ENCODE results near the gene RAB3B. TPM values are rescaled to one million over a fixed set of nuclear protein-coding genes. Genes with fewer than 3 reads are reported as not detected.

Gene RAB3B
- total RNA-seq, 1 donor from 2014 or later: 20.4 TPM

GRCh38 chr1:51861669-51862068, 128.8 kb downstream of the RAB3B start:
- peaks cover 88% of the 10 kb centered on the region for H3K79me2 ChIP-seq (ENCODE audit: low read depth)

GRCh38 chr1:51859735-51860134, 130.8 kb downstream of the RAB3B start:
- Histone ChIP-seq H3K36me3 (no peaks in the 10 kb centered on the region), H3K9me3 (ENCODE audit: low read depth) (no peaks in the 10 kb centered on the region), H3K79me2 (ENCODE audit: low read depth) (peaks cover 77% of the 10 kb centered on the region), H4K20me1 (ENCODE audit: low read depth) (no peaks in the 10 kb centered on the region), H3K4me2 (no peak overlapping the region), H3F3A (ENCODE audit: low read depth) (no peaks in the 10 kb centered on the region), H3K27ac (no peak overlapping the region), H3K4me3 (no peak overlapping the region), H3K27me3 (no peaks in the 10 kb centered on the region), H3K9ac (no peak overlapping the region), H3K4me1 (no peaks in the 10 kb centered on the region), H2AFZ (replicated peaks) (no peak overlapping the region)
- no peak overlapping the region for H3K4me3 Mint-ChIP-seq
- TF ChIP-seq EZH2 (IDR thresholded peaks at IDR 0.05) (no peak), CTCF (IDR thresholded peaks at IDR 0.05) (no peak), EZH2phosphoT487 (IDR thresholded peaks at IDR 0.05) (no peak)
- no peaks in the 10 kb centered on the region for H3K27me3 Mint-ChIP-seq (ENCODE audit: insufficient read depth, low read depth)
- H3K27ac Mint-ChIP-seq: no peak overlapping the region
- H3K9me3 Mint-ChIP-seq: no peaks in the 10 kb centered on the region
- no peak for DNase-seq (ENCODE audit: low spot score)
- H3K36me3 Mint-ChIP-seq: peaks cover 1% of the 10 kb centered on the region
- H3K4me1 Mint-ChIP-seq: no peaks in the 10 kb centered on the region

More at GRCh38 chr1:51861669-51862068, 128.8 kb downstream of the RAB3B start:
- H3K4me1 Mint-ChIP-seq: no peaks in the 10 kb centered on the region
- Histone ChIP-seq H3K9me3 (ENCODE audit: low read depth) (no peaks in the 10 kb centered on the region), H3K9ac (no peak overlapping the region), H2AFZ (replicated peaks) (no peak overlapping the region), H3K36me3 (no peaks in the 10 kb centered on the region), H4K20me1 (ENCODE audit: low read depth) (peaks cover 8% of the 10 kb centered on the region), H3K27ac (no peak overlapping the region), H3K4me2 (no peak overlapping the region), H3K4me1 (no peaks in the 10 kb centered on the region), H3K4me3 (no peak overlapping the region), H3F3A (ENCODE audit: low read depth) (no peaks in the 10 kb centered on the region), H3K27me3 (no peaks in the 10 kb centered on the region)
- no peak for DNase-seq (ENCODE audit: low spot score)
- peaks cover 1% of the 10 kb centered on the region for H3K36me3 Mint-ChIP-seq
- no peak overlapping the region for H3K27ac Mint-ChIP-seq
- TF ChIP-seq CTCF (IDR thresholded peaks at IDR 0.05) (no peak), EZH2 (IDR thresholded peaks at IDR 0.05) (no peak), EZH2phosphoT487 (IDR thresholded peaks at IDR 0.05) (no peak)
- no peak overlapping the region for H3K4me3 Mint-ChIP-seq
- no peaks in the 10 kb centered on the region for H3K9me3 Mint-ChIP-seq
- H3K27me3 Mint-ChIP-seq (ENCODE audit: insufficient read depth, low read depth): peaks cover 3% of the 10 kb centered on the region

- Mint-ChIP-seq H3K36me3 (peaks cover 1% of the 10 kb centered on the region), H3K4me3 (no peak overlapping the region), H3K27ac (no peak overlapping the region), H3K9me3 (no peaks in the 10 kb centered on the region), H3K4me1 (no peaks in the 10 kb centered on the region), H3K27me3 (ENCODE audit: insufficient read depth, low read depth) (no peaks in the 10 kb centered on the region)
- TF ChIP-seq EZH2phosphoT487 (IDR thresholded peaks at IDR 0.05) (no peak), EZH2 (IDR thresholded peaks at IDR 0.05) (no peak), CTCF (IDR thresholded peaks at IDR 0.05) (no peak)
- H3K4me3 ChIP-seq: no peak overlapping the region
- H3K9ac ChIP-seq: no peak overlapping the region
- H3F3A ChIP-seq (ENCODE audit: low read depth): no peaks in the 10 kb centered on the region
- no peak overlapping the region for H3K4me2 ChIP-seq
- no peak overlapping the region for H2AFZ ChIP-seq (replicated peaks)
- H3K9me3 ChIP-seq (ENCODE audit: low read depth): no peaks in the 10 kb centered on the region
- no peaks in the 10 kb centered on the region for H3K4me1 ChIP-seq
- H3K79me2 ChIP-seq (ENCODE audit: low read depth): peaks cover 77% of the 10 kb centered on the region
- no peaks in the 10 kb centered on the region for H3K27me3 ChIP-seq
- no peak overlapping the region for H3K27ac ChIP-seq
- H3K36me3 ChIP-seq: no peaks in the 10 kb centered on the region
- no peak for DNase-seq (ENCODE audit: low spot score)
- H4K20me1 ChIP-seq (ENCODE audit: low read depth): no peaks in the 10 kb centered on the region
These were observed 131.2 kb downstream of the RAB3B start for GRCh38 chr1:51859333-51859732.
